ENCODE results near the gene PITPNM1.

DNA sequence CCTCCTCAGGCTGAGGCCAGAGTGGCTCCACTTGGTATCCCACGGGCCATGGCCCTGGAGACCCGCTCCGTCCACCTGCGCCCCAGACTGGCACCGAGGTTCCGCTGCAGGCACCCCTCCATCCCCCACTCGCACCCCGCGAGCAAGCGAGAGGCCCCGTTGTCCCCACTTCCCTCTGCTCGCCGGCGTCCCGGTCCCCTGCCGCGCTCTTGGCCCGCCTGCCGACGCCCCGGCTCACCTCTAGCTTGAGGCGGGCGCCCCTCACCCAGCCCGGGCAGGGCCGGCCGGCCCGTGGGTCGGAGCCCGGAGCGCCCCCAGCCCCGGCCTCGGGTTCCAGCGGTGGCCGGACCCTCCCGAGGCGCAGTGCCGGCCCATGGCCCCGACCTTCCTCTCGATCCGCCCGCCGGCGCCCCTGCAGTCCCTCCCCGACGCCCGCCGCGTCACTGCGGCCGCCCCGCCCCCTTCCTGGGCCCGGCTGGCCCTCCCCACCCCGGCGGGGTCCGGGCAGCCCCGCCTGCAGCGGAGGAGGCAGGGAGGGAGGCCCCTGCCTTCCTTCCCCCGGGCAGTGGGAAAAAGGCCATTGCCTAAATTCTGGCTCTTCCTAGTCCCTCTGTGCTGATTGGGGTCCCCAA lies at the start of gene PITPNM1:
- TF ChIP-seq, protein P1, sequence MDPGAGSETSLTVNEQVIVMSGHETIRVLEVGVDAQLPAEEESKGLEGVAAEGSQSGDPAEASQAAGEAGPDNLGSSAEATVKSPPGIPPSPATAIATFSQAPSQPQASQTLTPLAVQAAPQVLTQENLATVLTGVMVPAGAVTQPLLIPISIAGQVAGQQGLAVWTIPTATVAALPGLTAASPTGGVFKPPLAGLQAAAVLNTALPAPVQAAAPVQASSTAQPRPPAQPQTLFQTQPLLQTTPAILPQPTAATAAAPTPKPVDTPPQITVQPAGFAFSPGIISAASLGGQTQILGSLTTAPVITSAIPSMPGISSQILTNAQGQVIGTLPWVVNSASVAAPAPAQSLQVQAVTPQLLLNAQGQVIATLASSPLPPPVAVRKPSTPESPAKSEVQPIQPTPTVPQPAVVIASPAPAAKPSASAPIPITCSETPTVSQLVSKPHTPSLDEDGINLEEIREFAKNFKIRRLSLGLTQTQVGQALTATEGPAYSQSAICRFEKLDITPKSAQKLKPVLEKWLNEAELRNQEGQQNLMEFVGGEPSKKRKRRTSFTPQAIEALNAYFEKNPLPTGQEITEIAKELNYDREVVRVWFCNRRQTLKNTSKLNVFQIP (CRISPR knock-in tag; IDR thresholded peaks at IDR 0.05; ENCODE audit: borderline replicate concordance, low read depth), result no peak
- TF ChIP-seq RARB (CRISPR knock-in tag; IDR thresholded peaks at IDR 0.05) (no peak), ZNF565 (CRISPR knock-in tag; conservative IDR thresholded peaks at IDR 0.05; ENCODE audit: low read depth) (no peak), GLIS3 (CRISPR knock-in tag; IDR thresholded peaks at IDR 0.05) (no peak), ZFP30 (CRISPR knock-in tag; IDR thresholded peaks at IDR 0.05) (no peak), ARNTL (CRISPR knock-in tag; IDR thresholded peaks at IDR 0.05; ENCODE audit: borderline replicate concordance, low read depth) (no peak), ZNF70 (CRISPR knock-in tag; IDR thresholded peaks at IDR 0.05) (no peak), ZC3H10 (CRISPR knock-in tag; IDR thresholded peaks at IDR 0.05) (no peak), BACH2 (CRISPR knock-in tag; IDR thresholded peaks at IDR 0.05; ENCODE audit: borderline replicate concordance) (no peak), TCF4 (CRISPR knock-in tag; IDR thresholded peaks at IDR 0.05; ENCODE audit: borderline replicate concordance) (no peak), CREB5 (CRISPR knock-in tag; IDR thresholded peaks at IDR 0.05; ENCODE audit: low read depth) (no peak)
- TF ChIP-seq, protein P2, sequence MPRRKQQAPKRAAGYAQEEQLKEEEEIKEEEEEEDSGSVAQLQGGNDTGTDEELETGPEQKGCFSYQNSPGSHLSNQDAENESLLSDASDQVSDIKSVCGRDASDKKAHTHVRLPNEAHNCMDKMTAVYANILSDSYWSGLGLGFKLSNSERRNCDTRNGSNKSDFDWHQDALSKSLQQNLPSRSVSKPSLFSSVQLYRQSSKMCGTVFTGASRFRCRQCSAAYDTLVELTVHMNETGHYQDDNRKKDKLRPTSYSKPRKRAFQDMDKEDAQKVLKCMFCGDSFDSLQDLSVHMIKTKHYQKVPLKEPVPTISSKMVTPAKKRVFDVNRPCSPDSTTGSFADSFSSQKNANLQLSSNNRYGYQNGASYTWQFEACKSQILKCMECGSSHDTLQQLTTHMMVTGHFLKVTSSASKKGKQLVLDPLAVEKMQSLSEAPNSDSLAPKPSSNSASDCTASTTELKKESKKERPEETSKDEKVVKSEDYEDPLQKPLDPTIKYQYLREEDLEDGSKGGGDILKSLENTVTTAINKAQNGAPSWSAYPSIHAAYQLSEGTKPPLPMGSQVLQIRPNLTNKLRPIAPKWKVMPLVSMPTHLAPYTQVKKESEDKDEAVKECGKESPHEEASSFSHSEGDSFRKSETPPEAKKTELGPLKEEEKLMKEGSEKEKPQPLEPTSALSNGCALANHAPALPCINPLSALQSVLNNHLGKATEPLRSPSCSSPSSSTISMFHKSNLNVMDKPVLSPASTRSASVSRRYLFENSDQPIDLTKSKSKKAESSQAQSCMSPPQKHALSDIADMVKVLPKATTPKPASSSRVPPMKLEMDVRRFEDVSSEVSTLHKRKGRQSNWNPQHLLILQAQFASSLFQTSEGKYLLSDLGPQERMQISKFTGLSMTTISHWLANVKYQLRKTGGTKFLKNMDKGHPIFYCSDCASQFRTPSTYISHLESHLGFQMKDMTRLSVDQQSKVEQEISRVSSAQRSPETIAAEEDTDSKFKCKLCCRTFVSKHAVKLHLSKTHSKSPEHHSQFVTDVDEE (CRISPR knock-in tag; IDR thresholded peaks at IDR 0.05), result no peak
- TF ChIP-seq, protein P3, sequence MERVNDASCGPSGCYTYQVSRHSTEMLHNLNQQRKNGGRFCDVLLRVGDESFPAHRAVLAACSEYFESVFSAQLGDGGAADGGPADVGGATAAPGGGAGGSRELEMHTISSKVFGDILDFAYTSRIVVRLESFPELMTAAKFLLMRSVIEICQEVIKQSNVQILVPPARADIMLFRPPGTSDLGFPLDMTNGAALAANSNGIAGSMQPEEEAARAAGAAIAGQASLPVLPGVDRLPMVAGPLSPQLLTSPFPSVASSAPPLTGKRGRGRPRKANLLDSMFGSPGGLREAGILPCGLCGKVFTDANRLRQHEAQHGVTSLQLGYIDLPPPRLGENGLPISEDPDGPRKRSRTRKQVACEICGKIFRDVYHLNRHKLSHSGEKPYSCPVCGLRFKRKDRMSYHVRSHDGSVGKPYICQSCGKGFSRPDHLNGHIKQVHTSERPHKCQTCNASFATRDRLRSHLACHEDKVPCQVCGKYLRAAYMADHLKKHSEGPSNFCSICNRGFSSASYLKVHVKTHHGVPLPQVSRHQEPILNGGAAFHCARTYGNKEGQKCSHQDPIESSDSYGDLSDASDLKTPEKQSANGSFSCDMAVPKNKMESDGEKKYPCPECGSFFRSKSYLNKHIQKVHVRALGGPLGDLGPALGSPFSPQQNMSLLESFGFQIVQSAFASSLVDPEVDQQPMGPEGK (CRISPR knock-in tag; IDR thresholded peaks at IDR 0.05; ENCODE audit: borderline replicate concordance), result no peak
